ENCODE data around the gene ATOH8.

The ATOH8 gene

DNA sequence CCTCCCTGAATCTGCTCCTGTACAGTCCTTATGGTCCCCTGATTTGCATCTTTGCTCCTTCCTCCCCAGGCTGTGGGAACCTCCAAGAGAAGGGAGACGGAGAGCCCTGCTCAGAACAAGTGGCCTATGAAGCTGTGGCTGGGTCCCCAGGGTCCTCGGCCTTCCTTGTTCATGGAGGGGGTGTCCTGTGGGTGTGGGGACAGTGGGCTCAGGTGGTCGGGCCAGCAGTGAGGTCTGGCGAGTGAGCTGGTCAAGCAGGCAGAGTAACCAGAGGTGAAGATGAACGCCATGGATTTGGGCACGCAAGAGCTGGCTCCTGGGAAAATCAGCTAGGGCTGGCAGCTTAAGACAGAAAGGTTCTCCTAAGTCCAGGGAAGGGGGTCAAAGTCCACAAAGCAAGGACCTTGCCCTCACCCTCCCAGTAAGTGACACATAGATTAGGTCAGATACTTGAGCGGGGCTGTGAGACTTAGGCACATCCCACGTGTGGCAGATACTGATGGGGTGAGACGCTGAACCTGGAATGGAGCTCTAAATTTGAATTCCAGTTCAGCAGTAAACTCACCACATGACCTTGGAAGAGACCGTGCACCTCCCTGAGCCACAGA, 34.8 kb upstream of the ATOH8 start:
- H3K27me3 ChIP-seq (ENCODE audit: control insufficient read depth, insufficient read depth, low read length): no peaks in the 10 kb centered on the region
- H3K36me3 ChIP-seq (ENCODE audit: control insufficient read depth, insufficient read depth, low read length): no peaks in the 10 kb centered on the region
- H3K9me3 ChIP-seq (ENCODE audit: control insufficient read depth, insufficient read depth, low read length): no peaks in the 10 kb centered on the region
- H3K27ac ChIP-seq (ENCODE audit: low read depth, low read length): no peak overlapping the region
- H3K4me1 ChIP-seq (ENCODE audit: control insufficient read depth, insufficient read depth, low read length): no peaks in the 10 kb centered on the region
- no peak overlapping the region for H3K9ac ChIP-seq (ENCODE audit: low read depth, low read length)
- no peak overlapping the region for H3K4me3 ChIP-seq (ENCODE audit: low read depth, low read length)

DNA sequence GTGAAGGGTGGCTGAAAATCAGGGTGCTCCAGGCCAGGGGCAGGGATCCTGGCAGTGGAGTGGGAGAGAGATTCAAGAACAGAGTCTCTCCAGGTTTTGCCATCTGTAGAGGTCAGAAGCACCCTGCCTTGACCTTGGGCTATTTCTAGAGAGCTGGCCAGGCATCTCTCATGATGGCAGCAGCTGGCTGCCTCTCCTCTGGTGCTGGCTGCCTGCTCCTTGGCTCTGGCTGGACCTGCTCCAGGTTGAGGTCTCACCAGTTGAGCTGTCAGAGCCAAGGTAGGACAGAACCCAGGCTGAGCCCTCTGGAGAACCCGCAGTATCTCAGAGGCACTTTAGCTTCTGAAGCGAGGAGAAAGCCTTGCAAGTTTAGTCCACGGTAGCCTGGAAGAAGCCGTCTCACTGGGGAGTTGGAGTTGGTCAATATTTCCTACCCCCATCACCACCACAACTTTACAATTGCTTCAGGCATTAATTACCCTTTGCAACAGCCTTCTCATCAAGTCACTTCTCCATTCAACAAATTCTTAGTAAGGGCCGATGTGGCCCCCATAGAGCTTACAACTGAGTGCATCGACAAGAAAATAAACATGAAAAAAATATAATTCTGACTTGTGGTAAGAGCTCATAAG, 34.1 kb upstream of the ATOH8 start:
- Histone ChIP-seq H3K27me3 (ENCODE audit: control insufficient read depth, insufficient read depth, low read length) (no peaks in the 10 kb centered on the region), H3K4me1 (ENCODE audit: control insufficient read depth, insufficient read depth, low read length) (no peaks in the 10 kb centered on the region), H3K27ac (ENCODE audit: low read depth, low read length) (no peak overlapping the region), H3K36me3 (ENCODE audit: control insufficient read depth, insufficient read depth, low read length) (no peaks in the 10 kb centered on the region), H3K9ac (ENCODE audit: low read depth, low read length) (no peak overlapping the region), H3K4me3 (ENCODE audit: low read depth, low read length) (no peak overlapping the region), H3K9me3 (ENCODE audit: control insufficient read depth, insufficient read depth, low read length) (no peaks in the 10 kb centered on the region)

DNA sequence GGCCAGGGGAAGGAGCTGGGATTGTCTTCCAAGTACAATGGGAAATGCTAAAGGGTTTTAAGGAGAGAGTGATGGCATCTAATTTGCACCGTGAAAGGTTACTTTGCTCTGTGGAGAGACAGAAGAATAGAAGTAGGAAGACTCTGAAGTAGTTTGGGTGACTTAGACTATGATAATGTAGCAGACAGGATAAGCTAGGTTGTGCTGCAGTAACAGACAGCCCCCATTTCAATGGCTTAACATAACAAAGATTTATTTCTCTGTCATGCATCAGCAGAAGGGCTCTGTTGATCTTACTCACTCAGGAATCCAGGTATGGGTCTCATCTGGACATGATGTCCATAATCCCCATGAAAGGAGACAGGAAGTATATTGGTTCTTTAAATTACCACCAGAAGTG, 33.3 kb upstream of the ATOH8 start:
- Histone ChIP-seq H3K9me3 (ENCODE audit: control insufficient read depth, insufficient read depth, low read length) (no peaks in the 10 kb centered on the region), H3K9ac (ENCODE audit: low read depth, low read length) (no peak overlapping the region), H3K36me3 (ENCODE audit: control insufficient read depth, insufficient read depth, low read length) (no peaks in the 10 kb centered on the region), H3K27ac (ENCODE audit: low read depth, low read length) (no peak overlapping the region), H3K27me3 (ENCODE audit: control insufficient read depth, insufficient read depth, low read length) (no peaks in the 10 kb centered on the region), H3K4me3 (ENCODE audit: low read depth, low read length) (no peak overlapping the region), H3K4me1 (ENCODE audit: control insufficient read depth, insufficient read depth, low read length) (no peaks in the 10 kb centered on the region)

DNA sequence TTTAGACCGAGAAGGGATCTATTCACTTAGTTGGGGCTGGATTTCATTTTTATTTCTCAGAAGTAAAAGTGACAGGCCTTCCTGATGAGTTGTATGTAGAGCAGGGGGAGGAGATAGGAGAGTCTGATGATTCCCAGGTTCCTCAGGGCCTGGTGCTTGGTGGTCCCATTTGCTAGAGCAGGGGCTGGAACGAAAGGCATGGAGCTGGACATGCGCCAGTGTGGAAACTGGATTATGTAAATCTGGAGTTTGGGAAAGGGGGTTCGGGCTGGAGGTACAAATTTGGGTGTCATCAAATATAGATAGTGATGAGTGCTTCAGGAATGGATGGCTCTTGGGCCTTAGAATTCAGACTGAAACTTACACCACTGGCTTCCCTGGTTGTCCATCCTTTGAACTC, 32.1 kb upstream of the ATOH8 start:
- Histone ChIP-seq H3K27ac (ENCODE audit: low read depth, low read length) (no peak overlapping the region), H3K4me1 (ENCODE audit: control insufficient read depth, insufficient read depth, low read length) (no peaks in the 10 kb centered on the region), H3K36me3 (ENCODE audit: control insufficient read depth, insufficient read depth, low read length) (no peaks in the 10 kb centered on the region), H3K27me3 (ENCODE audit: control insufficient read depth, insufficient read depth, low read length) (no peaks in the 10 kb centered on the region), H3K4me3 (ENCODE audit: low read depth, low read length) (no peak overlapping the region), H3K9ac (ENCODE audit: low read depth, low read length) (no peak overlapping the region), H3K9me3 (ENCODE audit: control insufficient read depth, insufficient read depth, low read length) (no peaks in the 10 kb centered on the region)

DNA sequence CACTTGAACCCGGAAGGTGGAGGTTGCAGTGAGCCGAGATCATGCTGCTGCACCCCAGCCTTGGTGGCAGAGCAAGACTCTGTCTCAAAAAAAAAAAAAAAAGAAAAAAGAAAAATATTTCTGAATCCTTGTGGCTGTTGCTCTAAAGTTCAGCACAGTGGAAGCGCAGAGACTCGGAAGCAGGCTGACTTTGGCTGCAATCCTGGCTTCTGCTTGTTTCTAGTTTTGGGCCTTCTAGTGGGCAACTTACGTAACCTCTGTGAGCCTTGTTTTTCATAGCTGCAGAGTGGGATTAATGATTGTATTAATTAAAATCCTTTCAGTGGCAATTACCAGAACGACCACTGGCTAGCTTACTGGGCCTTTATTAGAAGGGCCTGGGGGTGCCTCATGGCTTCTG, 31.3 kb upstream of the ATOH8 start:
- no peaks in the 10 kb centered on the region for H3K9me3 ChIP-seq (ENCODE audit: control insufficient read depth, insufficient read depth, low read length)
- no peaks in the 10 kb centered on the region for H3K36me3 ChIP-seq (ENCODE audit: control insufficient read depth, insufficient read depth, low read length)
- H3K4me3 ChIP-seq (ENCODE audit: low read depth, low read length): no peak overlapping the region
- no peaks in the 10 kb centered on the region for H3K27me3 ChIP-seq (ENCODE audit: control insufficient read depth, insufficient read depth, low read length)
- H3K27ac ChIP-seq (ENCODE audit: low read depth, low read length): no peak overlapping the region
- no peaks in the 10 kb centered on the region for H3K4me1 ChIP-seq (ENCODE audit: control insufficient read depth, insufficient read depth, low read length)
- no peak overlapping the region for H3K9ac ChIP-seq (ENCODE audit: low read depth, low read length)

DNA sequence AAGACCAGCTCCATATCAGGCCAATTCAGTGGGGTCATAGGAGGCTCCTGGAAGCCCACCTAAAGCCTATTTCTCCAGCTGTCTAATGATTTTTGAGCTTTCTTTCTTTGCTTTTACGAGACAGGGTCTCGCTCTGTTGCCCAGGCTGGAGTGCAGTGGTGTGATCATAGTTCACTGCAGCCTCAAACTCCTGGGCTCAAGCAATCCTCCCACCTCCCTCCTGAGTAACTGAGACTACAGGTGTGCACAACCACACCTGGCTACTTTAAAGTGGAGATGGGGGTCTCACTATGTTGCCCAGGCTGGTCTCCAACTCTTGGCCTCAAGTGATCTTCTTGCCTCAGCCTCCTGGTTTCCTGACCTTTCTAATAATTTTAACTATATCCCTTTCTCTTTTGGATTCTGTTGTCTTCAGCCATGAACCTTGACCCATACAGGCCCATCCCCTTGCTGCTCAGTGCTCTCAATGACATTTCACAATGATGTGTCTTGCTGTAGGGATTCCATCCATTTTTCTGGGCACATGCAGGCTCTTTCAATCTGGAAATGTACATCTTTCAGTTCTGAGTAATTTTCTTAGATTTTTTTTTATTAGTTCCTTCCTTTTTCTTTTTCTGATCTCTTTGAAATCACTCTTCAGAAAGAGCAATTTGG, 30.0 kb upstream of the ATOH8 start:
- no peak overlapping the region for H3K4me3 ChIP-seq (ENCODE audit: low read depth, low read length)
- H3K27ac ChIP-seq (ENCODE audit: low read depth, low read length): no peak overlapping the region
- no peaks in the 10 kb centered on the region for H3K9me3 ChIP-seq (ENCODE audit: control insufficient read depth, insufficient read depth, low read length)
- no peaks in the 10 kb centered on the region for H3K4me1 ChIP-seq (ENCODE audit: control insufficient read depth, insufficient read depth, low read length)
- no peaks in the 10 kb centered on the region for H3K36me3 ChIP-seq (ENCODE audit: control insufficient read depth, insufficient read depth, low read length)
- no peak overlapping the region for H3K9ac ChIP-seq (ENCODE audit: low read depth, low read length)
- no peaks in the 10 kb centered on the region for H3K27me3 ChIP-seq (ENCODE audit: control insufficient read depth, insufficient read depth, low read length)

DNA sequence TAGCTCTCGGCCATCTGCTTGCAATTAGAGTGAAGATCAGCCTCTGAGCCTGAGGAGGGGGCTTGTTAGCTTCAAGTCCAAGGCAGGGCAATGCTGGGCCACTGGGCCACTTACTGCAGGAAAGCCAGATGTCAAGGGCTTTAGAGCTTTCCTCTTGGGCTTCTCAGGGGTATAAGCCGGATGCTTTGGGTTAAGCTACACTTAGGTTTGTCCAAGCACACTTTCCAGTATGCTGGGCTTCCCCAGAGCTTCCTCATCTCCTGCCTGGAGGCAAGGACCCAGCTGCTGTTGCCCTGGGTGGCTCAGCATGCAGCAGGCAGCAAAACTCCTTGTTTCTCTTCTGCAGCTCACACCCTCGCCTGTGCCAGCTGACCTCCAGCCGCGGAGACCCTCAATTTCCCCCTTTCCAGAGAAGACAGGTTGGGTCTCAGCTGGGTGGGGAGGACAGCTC, 29.0 kb upstream of the ATOH8 start:
- no peaks in the 10 kb centered on the region for H3K4me1 ChIP-seq (ENCODE audit: control insufficient read depth, insufficient read depth, low read length)
- no peak overlapping the region for H3K9ac ChIP-seq (ENCODE audit: low read depth, low read length)
- no peak overlapping the region for H3K4me3 ChIP-seq (ENCODE audit: low read depth, low read length)
- no peaks in the 10 kb centered on the region for H3K9me3 ChIP-seq (ENCODE audit: control insufficient read depth, insufficient read depth, low read length)
- H3K27ac ChIP-seq (ENCODE audit: low read depth, low read length): no peak overlapping the region
- H3K36me3 ChIP-seq (ENCODE audit: control insufficient read depth, insufficient read depth, low read length): no peaks in the 10 kb centered on the region
- H3K27me3 ChIP-seq (ENCODE audit: control insufficient read depth, insufficient read depth, low read length): no peaks in the 10 kb centered on the region

DNA sequence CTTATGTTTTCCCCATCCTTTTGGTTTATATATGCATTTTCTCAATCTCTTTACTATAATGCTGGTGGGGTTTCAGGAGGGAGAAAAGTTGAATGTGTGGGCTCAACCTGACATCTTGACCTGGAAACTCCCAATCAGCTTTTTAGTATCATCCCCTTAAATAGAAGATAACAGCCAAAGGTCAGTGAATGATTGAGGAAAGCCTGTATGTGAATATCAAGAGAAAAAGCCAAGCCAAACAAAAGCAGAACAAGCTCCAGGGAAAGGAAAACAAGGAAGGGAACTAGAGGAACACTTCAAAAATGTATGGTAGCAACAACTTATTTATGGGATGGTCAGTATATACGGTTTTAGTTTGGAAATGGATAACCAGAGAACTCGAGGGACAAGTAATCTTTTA, 28.3 kb upstream of the ATOH8 start:
- no peak overlapping the region for H3K9ac ChIP-seq (ENCODE audit: low read depth, low read length)
- H3K4me3 ChIP-seq (ENCODE audit: low read depth, low read length): no peak overlapping the region
- no peak overlapping the region for H3K27ac ChIP-seq (ENCODE audit: low read depth, low read length)
- H3K36me3 ChIP-seq (ENCODE audit: control insufficient read depth, insufficient read depth, low read length): no peaks in the 10 kb centered on the region
- H3K4me1 ChIP-seq (ENCODE audit: control insufficient read depth, insufficient read depth, low read length): no peaks in the 10 kb centered on the region
- H3K27me3 ChIP-seq (ENCODE audit: control insufficient read depth, insufficient read depth, low read length): no peaks in the 10 kb centered on the region
- no peaks in the 10 kb centered on the region for H3K9me3 ChIP-seq (ENCODE audit: control insufficient read depth, insufficient read depth, low read length)

DNA sequence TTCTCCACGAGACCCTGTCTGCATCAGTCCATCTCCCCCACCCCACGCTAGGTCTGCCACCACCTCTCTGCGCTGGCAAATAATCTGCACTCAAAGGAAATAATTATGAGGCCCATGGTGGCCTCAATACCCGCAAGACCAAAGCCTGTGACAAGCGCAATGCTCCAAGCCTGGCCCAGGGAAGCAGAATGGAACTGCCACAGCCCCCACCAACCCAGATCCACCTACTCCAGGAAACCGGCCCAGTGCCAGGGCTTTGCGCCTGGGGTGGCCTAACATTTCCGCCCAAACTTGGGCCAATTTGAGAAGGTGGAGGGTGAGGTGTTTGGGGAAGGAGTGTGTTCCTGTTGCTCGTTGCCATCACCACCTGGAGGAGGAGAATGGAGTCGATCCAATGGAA, 26.0 kb upstream of the ATOH8 start:
- Histone ChIP-seq H3K4me1 (ENCODE audit: control insufficient read depth, insufficient read depth, low read length) (no peaks in the 10 kb centered on the region), H3K27ac (ENCODE audit: low read depth, low read length) (no peak overlapping the region), H3K9me3 (ENCODE audit: control insufficient read depth, insufficient read depth, low read length) (no peaks in the 10 kb centered on the region), H3K36me3 (ENCODE audit: control insufficient read depth, insufficient read depth, low read length) (no peaks in the 10 kb centered on the region), H3K4me3 (ENCODE audit: low read depth, low read length) (no peak overlapping the region), H3K9ac (ENCODE audit: low read depth, low read length) (no peak overlapping the region), H3K27me3 (ENCODE audit: control insufficient read depth, insufficient read depth, low read length) (no peaks in the 10 kb centered on the region)

DNA sequence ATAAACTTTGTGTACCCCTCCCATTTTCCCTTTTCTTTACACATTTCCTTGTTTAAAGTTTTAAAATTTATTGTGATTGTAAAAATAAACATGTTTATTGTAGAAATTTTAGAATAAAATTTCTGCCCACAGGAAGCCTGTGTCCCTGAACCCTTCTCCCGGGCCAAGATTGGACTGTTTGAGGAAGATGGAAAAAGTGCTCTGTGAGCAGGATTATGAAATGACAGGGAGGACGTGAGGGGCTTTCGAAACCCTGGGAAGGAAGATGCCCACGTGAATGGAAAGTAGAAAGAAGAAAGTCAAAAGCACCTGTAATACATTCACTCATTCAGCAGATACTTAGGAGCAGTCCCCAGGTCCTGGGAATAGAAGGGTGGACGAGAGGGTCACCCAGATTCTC, 25.4 kb upstream of the ATOH8 start:
- Histone ChIP-seq H3K36me3 (ENCODE audit: control insufficient read depth, insufficient read depth, low read length) (no peaks in the 10 kb centered on the region), H3K27me3 (ENCODE audit: control insufficient read depth, insufficient read depth, low read length) (no peaks in the 10 kb centered on the region), H3K9ac (ENCODE audit: low read depth, low read length) (no peak overlapping the region), H3K9me3 (ENCODE audit: control insufficient read depth, insufficient read depth, low read length) (no peaks in the 10 kb centered on the region), H3K4me3 (ENCODE audit: low read depth, low read length) (no peak overlapping the region), H3K4me1 (ENCODE audit: control insufficient read depth, insufficient read depth, low read length) (no peaks in the 10 kb centered on the region), H3K27ac (ENCODE audit: low read depth, low read length) (no peak overlapping the region)

All from HUES48 (cell line).